DMS114 treated with DMSO at 0.1 percent for 48 hours (cell line): ENCODE results near the gene HCN1.
"Not testable (repeated sequence)": the region's sequence is repeated elsewhere in the genome, so short reads cannot be mapped to it uniquely, and the experiment has no call there.

Source experiments
- DNase-seq: peaks from one replicate; lab custom pipeline; 2025; ENCODE audit not compliant: unreplicated experiment; lab: John Stamatoyannopoulos, UW

The HCN1 gene

DNA sequence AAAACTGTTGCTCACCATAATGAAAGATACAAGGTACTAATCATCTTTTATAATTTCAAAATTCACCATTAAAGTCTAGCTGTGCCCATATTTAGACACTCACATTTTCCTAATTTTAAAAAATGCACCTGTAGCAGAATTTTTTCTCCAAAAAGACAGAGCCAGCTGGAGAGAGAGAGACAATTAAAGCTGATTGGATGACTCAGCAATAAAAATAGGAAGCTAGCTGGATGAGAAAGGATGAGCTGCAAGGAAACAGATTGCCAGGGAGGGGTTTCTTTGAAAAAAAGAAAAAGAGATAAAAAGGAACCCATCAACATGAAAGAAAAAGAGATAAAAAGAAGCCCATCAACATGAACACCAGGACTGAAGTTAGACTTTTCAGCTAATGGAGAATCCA is 73.8 kb downstream of the HCN1 start:
- no peak for DNase-seq

DNA sequence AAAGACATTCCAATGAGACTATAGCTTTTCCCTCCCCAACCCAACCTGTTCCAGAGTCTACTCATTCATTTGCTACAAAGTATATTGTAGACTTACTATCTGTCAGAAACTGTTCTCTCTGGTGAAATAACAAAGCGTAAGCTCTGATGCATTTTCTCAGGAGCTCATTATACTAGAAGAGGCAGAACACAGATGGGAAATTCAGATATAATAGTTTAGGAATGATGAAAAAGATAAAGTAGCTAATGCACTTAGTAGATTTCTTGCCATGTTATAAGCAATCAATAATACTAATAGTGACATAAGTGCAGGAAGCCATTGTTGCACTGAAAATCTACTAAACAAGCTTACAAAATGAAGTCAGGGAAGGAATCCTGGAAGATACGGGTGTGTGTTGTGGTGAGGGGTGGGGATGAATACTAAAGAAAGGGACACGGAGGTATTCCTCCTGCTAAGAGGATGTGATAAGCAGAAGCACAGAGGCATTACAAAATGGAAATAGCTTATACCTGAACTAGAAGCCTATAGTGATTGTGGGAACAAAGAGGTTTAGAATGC is 78.2 kb downstream of the HCN1 start:
- no peak for DNase-seq

DNA sequence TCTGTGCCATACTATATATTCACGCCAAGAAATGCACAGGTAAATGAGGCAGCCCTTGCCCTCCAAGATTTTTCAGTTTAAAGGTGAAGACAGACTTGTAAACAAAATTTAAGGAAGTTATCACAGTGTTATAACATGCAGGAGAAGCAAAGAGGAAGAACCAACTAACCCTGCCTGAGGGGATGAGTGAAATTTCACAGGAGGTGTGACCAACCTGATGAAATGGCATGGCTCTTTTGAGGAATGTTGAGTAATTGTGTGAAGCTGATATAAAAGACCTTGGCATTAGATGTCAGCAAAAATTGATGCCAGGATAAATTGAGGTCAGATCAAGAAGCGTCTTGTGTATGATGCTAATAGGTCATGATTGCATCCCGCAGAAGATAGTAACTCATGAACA is 86.5 kb downstream of the HCN1 start:
- DNase-seq = no peak

DNA sequence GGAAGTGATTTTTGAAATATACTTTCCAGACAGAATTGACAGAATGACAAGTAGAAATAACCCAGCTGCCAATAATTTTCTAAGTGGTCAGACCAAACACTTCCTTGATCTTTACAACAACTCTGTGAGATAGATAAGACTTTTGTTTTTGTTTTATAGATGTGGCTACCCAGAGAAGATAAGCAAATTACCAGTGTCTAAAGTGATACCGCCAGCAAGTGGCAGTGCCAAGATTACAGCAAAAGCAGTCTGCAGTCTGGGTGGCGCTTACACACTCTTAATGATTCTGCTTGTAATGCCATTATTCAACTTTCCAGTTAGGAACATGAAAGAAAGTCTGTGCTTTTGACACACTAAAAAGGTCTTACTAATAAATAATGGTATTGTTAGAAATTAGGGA is 92.1 kb downstream of the HCN1 start:
- DNase-seq = no peak

DNA sequence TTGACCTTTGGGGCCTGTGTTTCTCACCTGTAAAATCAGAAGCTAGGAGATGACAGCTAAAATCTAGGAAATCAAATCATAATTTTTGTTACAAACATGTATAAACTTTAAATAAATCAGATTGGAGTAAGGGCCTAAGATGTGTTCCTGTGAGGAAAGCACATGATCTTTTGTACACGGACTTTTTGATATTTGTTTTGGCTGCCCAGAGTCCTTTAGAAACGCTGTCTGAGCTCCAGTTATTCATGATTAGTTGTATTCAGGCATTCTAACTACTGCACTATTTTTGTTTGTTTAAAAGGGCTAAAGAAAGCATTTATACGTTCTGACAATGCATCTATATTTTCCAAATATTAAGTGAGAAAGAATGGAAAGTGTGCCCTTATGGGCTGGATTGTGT is 94.8 kb downstream of the HCN1 start:
- DNase-seq = no peak

DNA sequence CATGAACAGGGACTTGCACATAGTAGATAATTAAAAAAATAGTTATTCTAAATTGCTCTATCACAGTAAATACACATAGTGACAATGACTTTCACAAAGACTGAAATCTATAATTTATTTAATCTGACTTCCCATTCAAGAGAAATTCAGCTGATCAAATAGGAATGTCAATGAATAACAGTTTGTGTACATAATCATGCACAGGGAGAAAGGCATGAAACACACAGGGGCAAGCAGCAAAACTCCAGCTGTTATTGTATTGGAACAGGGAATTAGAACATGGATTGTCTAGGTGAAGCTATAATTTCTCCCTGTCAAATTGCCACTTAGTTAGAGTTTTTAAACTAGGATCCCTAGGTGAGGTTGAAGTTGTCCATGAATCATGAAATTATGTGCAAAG is 99.9 kb downstream of the HCN1 start:
- DNase-seq = no peak

DNA sequence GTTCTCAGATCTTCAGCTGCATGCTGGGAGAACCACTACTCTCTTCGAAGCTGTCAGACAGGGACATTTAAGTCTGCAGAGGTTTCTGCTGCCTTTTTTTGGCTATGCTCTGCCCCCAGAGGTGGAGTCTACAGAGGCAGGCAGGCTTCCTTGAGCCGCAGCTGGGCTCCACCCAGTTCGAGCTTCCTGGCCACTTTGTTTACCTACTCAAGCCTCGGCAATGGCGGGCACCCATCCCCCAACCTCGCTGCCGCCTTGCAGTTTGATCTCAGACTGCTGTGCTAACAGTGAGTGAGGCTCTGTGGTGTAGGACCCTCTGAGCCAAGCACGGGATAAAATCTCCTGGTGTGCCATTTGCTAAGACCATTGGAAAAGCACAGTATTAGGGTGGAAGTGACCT is 110.2 kb downstream of the HCN1 start:
- DNase-seq = not testable (repeated sequence)

DNA sequence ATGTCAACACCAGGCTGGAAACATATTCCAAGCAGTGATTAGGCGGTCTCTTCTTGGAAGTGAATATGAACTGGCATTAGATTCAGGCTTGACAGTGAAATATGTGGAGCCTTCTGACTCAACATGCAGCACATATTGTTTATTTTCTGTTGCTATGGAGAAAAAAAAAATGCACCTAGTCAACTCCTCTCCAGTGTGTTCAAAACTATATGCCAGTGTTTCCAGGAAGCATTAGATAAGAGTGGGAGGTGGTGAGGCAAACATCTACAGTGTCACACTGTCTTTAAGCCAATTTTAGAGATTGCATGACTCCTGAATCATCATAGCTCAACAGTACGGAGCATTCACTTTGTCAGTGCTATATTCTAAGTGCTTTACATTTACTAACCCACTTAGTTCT is 117.9 kb downstream of the HCN1 start:
- DNase-seq = no peak

DNA sequence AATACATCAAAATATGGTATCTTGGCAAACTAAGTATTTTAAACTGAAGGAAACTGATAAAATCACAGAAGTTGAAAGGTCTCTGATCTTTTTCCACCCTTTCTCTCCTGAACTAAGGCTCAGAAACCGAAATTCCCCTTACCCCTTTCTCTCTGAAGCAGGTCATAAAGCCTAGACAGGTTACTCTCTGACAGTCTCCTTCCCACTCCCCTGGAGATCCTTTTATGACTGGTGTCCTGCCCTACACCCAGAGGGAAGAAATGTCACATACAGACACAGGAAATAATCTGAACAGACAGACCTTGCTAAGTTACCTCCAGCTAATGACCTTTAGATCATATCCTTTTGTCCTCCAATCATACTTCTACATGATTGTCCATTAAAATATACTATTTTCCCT is 127.4 kb downstream of the HCN1 start:
- DNase-seq = no peak

DNA sequence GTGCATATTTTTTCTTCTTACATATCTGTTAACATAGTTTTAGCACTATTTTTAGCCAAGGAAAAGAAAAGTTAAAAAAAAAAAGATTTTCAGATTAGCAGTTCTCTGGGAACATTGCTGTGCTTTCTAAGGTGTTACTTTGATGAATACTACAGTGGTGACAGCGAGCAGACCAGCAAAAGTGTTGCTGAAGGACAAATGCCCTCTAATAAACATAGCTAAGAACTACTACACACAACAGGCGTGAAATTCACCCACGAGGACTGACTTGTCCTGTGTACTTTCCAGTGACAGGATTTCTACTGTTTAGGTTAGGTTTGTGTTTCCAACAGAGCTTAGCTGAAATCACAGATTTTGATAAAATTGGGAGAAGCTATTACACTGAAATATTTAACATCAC is 153.8 kb downstream of the HCN1 start:
- DNase-seq = no peak

DNA sequence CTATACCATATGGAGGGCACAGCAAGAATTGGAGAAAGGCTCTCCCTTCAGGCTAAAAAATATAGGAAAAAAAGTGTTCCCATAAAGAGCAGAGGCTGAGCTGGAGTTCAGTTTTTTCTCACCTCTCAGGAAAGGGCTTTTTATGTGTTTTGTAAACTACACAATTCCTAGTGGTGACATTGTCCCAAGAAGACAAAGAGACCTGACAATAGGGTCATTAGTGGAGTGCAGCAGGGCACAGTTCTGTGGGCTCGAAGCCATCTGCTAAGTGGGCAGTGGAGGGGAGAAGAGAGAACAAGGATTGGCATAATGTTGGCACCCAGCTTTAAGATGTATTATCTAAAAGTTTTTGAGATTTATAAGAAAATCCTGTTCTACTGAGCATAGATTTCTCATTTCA is 162.5 kb downstream of the HCN1 start:
- DNase-seq = no peak

DNA sequence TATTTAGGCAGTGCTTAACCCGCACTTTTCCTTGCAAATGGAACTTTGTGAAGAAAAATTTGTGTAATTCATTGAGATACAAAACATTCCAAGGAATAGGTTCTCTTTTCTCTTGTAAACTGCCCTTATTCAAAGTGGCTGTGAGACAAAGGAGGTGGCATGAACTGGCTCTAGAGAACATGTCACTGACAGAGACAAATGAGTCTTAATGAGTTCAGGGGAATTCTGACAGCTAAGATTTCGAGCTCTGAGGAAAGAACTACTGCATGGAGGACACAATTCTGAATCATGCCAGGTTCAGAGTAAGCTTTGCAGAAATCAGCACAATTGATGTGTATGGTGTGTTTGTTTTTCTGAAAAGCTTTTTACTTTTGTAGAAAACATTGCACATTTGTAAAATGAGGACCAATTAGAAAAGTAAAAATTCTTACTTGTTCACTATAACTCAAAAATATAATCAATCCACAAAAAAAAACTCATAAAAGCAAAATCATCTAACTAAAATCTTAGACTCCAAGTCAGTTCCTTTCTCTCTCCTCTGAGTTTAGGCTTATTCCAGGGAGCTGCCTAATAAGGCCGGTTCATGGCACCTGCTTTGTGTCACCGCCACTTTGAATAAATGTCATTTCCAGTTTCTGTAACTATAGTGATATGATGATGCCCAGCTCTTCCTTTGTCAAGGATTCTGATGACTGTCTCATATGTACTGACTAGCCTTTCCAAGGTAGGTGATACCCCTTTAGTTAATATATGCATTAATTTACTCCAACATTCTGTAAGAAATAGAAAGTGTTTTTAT is 163.2 kb downstream of the HCN1 start:
- no peak for DNase-seq

DNA sequence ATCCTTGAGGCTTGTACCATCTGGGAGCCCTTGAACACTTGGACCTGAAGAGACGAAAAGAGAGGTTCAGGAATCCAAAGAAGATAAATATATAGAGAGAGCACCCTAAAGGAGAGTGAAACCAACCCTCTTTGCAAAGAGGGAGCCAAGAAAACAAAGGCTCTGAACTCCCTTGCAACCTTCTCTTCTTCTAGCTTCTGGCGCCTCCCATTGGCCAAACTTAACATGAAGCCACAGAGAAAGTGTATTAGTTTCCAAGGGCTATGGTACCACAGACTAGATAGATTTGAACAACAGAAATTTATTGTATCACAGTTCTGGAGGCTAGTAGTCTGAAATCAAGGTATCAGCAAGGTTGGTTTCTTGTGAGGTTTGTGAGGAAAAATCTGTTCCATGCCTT is 175.1 kb downstream of the HCN1 start:
- DNase-seq = no peak

DNA sequence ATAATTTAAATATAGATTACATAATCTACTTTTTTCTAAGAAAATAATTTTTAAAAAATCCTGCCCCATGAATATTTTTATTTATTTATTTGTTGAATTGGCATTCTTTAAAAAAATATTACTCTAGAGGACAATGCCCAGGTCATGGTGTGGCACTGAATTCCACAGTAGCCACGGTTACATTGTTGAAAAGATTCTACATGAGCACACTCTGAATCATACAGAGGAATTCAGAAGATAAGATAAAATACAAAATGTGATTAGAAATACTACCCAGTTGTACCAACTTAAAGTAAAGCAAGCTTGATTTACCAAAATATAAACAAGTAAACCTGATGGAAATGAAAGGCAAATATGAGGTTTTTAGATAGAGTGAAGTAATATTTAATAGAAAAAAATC is 183.7 kb downstream of the HCN1 start:
- DNase-seq = no peak

DNA sequence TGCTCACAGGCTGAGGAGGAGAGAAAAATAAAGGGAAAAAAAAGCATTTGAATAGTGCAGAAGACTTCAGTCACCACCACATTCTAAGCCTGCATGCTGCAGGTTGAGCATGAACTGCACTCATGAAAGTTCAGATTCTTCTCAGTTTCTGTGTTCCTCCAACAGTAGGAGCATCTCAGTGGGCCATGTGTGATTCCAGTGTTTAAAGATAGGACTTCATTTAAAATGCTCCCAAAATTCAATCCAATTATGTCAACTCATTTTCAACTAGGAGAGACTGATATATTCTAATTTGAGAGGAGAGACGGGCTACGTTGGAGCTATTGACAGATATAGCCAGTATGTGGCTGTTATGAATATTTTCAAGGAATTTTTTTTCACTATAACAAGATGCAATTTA is 186.8 kb downstream of the HCN1 start:
- no peak for DNase-seq

DNA sequence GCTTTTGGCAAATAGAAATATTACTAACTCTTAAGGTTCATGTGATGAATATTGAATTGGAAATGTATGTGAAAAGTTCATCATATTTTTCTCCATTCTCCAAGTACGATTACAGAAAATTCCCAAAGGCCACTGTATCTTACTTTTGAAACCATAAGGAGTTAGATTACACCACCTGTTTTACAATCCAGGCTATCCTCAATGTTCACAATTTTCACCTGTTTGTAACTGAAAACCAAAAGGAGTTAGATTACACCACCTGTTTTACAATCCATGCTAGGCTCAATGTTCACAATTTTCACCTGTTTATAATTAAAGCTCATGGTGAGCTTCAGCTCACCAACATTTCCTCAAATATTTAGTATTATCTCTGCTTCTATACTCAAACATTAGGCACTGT is 188.0 kb downstream of the HCN1 start:
- no peak for DNase-seq

DNA sequence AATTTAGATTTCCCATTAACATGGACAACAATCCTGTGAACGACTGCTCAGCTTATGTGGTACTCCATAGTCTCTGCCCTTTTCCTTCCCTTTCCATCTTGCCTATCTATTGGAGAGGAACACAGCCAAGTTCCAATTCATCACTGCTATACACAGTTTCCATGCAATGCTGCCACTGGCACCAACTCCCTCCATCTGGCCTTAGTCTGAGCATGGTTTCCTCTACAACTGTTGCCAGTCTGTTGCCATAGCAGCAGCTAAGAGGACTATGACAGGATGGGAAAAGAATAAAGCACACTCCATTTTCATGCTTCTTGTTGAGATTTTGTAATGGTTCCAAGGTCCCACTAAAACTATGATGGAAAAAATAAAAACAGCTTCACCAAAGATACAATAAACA is 189.0 kb downstream of the HCN1 start:
- DNase-seq = no peak

DNA sequence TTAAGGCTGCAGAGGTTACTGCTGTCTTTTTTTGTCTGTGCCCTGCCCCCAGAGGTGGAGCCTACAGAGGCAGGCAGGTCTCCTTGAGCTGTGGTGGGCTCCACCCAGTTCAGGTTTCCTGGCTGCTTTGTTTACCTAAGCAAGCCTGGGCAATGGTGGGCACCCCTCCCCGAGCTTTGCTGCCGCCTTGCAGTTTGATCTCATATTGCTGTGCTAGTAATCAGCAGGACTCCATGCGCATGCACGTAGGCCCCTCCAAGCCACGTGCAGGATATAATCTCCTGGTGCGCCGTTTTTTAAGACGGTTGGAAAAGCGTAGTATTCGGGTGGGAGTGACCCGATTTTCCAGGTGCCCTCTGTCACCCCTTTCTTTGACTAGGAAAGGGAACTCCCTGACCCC is 197.2 kb downstream of the HCN1 start:
- DNase-seq = not testable (repeated sequence)

DNA sequence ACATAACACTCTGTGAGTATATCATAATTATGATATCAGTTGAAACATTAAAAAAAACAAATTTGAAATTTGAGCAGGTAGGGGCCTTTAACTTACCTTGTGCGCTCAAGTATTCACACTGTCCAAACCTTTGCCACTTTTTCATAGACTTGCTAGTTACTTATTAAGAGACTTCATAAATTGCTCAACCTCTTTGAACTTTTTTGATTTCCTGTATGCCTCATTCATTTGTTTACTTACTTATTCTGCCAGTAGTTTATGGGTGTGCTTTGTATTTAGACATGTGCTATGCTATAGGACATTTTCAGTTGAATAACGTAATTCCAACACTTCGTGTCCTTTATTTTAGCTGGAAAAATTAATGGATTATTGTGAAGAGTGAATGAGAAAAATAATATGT is 204.8 kb downstream of the HCN1 start:
- DNase-seq = no peak

DNA sequence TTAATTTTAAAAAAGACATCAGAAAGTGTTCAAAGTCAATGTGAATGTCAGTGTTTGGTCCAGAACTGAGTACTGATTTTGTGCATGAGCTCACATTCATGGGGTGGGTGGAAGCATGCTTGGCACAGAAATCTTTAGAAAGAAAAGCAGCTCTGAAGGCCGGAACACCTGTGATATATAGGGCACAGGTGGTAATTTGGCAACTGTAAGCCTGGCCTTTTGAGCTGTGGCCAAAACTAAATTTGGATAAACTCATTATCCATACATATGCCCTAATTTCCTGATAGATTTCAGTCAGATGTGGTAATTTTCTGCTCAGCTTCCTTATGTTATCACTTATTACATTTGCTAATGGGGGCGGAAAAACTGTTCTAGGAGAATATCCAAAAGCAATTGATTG is 211.4 kb downstream of the HCN1 start:
- no peak for DNase-seq

DNA sequence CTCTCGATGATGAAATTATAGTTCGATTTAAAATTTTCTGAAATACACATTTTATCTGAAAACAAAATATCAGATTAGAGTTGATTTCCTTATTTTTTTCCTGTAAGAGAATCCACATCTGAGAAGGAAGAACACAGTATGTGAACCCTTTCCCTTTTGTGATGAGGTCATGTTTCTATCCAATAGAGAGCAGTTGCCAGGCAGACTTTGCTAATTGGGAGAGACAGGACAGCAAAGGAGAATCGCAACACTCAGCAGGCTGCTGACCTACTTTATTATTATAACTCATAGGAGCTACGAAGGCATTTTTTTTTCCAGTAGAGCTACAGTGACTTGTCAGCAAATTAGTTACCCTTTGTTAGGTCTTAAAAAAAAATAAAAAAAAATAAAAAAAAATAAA is 242.1 kb downstream of the HCN1 start:
- peak; percentile 3 for DNase-seq

DNA sequence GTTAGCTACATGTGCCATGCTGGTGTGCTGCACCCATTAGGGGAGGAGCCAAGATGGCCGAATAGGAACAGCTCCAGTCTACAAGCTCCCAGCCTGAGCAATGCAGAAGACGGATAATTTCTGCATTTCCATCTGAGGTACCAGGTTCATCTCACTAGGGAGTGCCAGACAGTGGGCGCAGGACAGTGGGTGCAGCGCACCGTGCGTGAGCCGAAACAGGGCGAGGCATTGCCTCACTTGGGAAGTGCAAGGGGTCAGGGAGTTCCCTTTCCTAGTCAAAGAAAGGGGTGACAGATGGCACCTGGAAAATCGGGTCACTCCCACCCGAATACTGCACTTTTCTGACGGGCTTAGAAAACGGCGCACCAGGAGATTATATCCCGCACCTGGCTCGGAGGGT is 251.3 kb downstream of the HCN1 start:
- DNase-seq = not testable (repeated sequence)

DNA sequence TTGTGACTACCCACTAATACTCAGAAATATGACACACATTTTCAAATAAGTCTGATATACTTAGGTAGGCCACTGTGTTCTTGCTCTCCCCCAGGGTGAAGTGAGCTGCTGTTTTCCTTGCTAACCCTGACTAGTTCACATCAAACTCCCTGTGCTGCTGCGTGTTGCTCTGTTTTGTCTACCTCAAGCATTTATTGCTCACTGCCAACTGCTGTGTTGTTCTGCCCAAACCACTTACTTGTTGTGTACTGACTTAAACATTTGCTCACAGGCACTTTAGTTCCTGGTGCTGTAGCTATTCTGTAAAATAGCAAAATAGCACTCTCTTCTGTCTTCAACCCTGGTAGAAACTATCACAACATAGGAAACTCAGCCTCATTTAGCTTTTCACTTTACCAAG is 255.7 kb downstream of the HCN1 start:
- DNase-seq = no peak
